K562 (cell line): Measurements from ENCODE around the gene VWC2. TPM values are rescaled to one million over a fixed set of nuclear protein-coding genes. Genes with fewer than 3 reads are reported as not detected.

ENCODE experiments used
- ATAC-seq: fragments of 200-7000 bp; cut with Tn5 transposase; 3 replicates; pipeline ENCODE4 v1.9.1; 2020; ENCODE audit warnings: moderate library complexity
- BruUV-seq: library from RNA; stranded (reverse); fragments of 400-500 nt; replicated peaks from 2 replicates; lab custom pipeline; 2021; lab: Mats Ljungman, UMichigan
- CTCF ChIA-PET: fragments of 300-600 bp; formaldehyde crosslinking; extraction: SDS; loops from one replicate; lab custom pipeline; 2021; ENCODE audit warnings: low intra/inter-chr PET ratio; lab: Yijun Ruan, JAX
- POLR2A ChIA-PET: fragments of 300-600, 350-650 bp; sonication (Branson Sonifier 250); formaldehyde crosslinking; extraction: SDS; loops from one replicate; lab custom pipeline; 2021; ENCODE audit warnings: antibody characterized with exemption, inconsistent platforms; lab: Yijun Ruan, JAX
- DNase-seq, 4 experiments: peaks; one replicate each; pipeline versions ENCODE4 v3.0.0 to v3.0.0-alpha.2; 2011 to 2018; ENCODE audit warnings: low spot score in 3 of 4, mixed read lengths in 3 of 4; ENCODE audit errors: extremely low read depth in 1 of 4
- FAIRE-seq: peaks from 2 replicates; lab custom pipeline; 2011; peaks lifted over from hg19 to GRCh38; lab: Jason Lieb, UNC
- H2AFZ ChIP-seq: 2 replicates; pipeline ENCODE4 v1.6.0; 2011; ENCODE audit warnings: low read depth, low read length, control low read depth, inconsistent platforms
- H3K27ac ChIP-seq: fragments of 200-600 bp; 3 replicates; pipeline ENCODE4 v1.8.0; 2011; ENCODE audit warnings: low read depth, mild to moderate bottlenecking, control low read depth, inconsistent platforms, low read length, moderate library complexity, mixed read lengths; ENCODE audit errors: extremely low read depth
- H3K27me3 ChIP-seq, 2 experiments: fragments of 300-600 bp in 1 of 2; 2 replicates in 1 of 2; 3 replicates in 1 of 2; pipeline versions ENCODE4 v1.6.0 to v1.8.0; 2011; ENCODE audit warnings: inconsistent platforms in 2 of 2, low read length in 2 of 2, mild to moderate bottlenecking in 1 of 2, mixed read lengths in 1 of 2, moderate library complexity in 1 of 2; ENCODE audit not compliant: control insufficient read depth in 2 of 2, insufficient read depth in 2 of 2
- H3K36me3 ChIP-seq: fragments of 300-600 bp; 3 replicates; pipeline ENCODE4 v1.8.0; 2011; ENCODE audit warnings: mild to moderate bottlenecking, low read length, inconsistent platforms; ENCODE audit not compliant: control insufficient read depth, insufficient read depth
- H3K4me1 ChIP-seq, 2 experiments: fragments of 200-600 bp in 1 of 2; replicated peaks in 1 of 2; 2 replicates in 1 of 2; 3 replicates in 1 of 2; pipeline versions ENCODE4 v1.5.1 to v1.8.0; 2011; ENCODE audit warnings: inconsistent platforms in 2 of 2, low read length in 2 of 2, mild to moderate bottlenecking in 1 of 2, mixed read lengths in 1 of 2, moderate library complexity in 1 of 2; ENCODE audit not compliant: control insufficient read depth in 2 of 2, insufficient read depth in 2 of 2
- H3K4me2 ChIP-seq: 2 replicates; pipeline ENCODE4 v1.6.1; 2011; ENCODE audit warnings: low read length, control low read depth, inconsistent platforms, mixed read lengths; ENCODE audit not compliant: insufficient read depth
- H3K4me3 ChIP-seq: fragments of 200-600 bp; sonication (generic), shearing (Covaris generic); 2 replicates; pipeline ENCODE4 v1.5.1; 2016; ENCODE audit warnings: control low read depth, inconsistent platforms
- H3K79me2 ChIP-seq: fragments of 200-600 bp; 3 replicates; pipeline ENCODE4 v1.8.0; 2011; ENCODE audit warnings: low read length, inconsistent platforms; ENCODE audit not compliant: control insufficient read depth, insufficient read depth
- H3K9ac ChIP-seq, 2 experiments: 2 replicates each; pipeline versions ENCODE4 v1.6.0 to v1.6.1; 2011; ENCODE audit warnings: low read depth in 2 of 2, low read length in 2 of 2, control low read depth in 1 of 2, inconsistent platforms in 1 of 2, mild to moderate bottlenecking in 1 of 2, mixed read lengths in 1 of 2; ENCODE audit not compliant: insufficient read depth in 1 of 2
- H3K9me1 ChIP-seq: one replicate; pipeline ENCODE4 v1.6.0; 2011; ENCODE audit warnings: inconsistent platforms, mild to moderate bottlenecking, low read length, moderate library complexity; ENCODE audit not compliant: control insufficient read depth, insufficient read depth
- H3K9me3 ChIP-seq: replicated peaks from 2 replicates; pipeline ENCODE4 v1.5.1; 2011; ENCODE audit warnings: low read depth, low read length, inconsistent platforms; ENCODE audit not compliant: control insufficient read depth, insufficient read depth
- H4K20me1 ChIP-seq: replicated peaks from 2 replicates; pipeline ENCODE4 v1.6.1; 2011; ENCODE audit warnings: low read length, inconsistent platforms, mixed read lengths; ENCODE audit not compliant: control insufficient read depth, insufficient read depth
- ARID3B ChIP-seq: fragments of 250-450 bp; sonication (Bioruptor Pico); IDR thresholded peaks from 2 replicates; pipeline ENCODE4 v1.4.0; 2020; ENCODE audit warnings: borderline replicate concordance
- CBX3 ChIP-seq, 2 experiments: IDR thresholded peaks; 1 replicate in 1 of 2; 2 replicates in 1 of 2; pipeline ENCODE4 v1.6.1; 2012; ENCODE audit warnings: inconsistent platforms in 2 of 2, low read length in 2 of 2, borderline replicate concordance in 1 of 2, control low read depth in 1 of 2
- HDGF ChIP-seq: fragments of 450-650 bp; IDR thresholded peaks from 2 replicates; pipeline ENCODE4 v1.6.1; 2016
- NCOA1 ChIP-seq: fragments of 450-650 bp; IDR thresholded peaks from 2 replicates; pipeline ENCODE4 v1.6.1; 2016; ENCODE audit warnings: low read depth
- PRDM10 ChIP-seq: fragments of 450-650 bp; IDR thresholded peaks from 2 replicates; pipeline ENCODE4 v1.6.1; 2018; ENCODE audit not compliant: partially characterized antibody
- ZNF280A ChIP-seq: fragments of 450-650 bp; IDR thresholded peaks from 2 replicates; pipeline ENCODE4 v1.6.1; 2018; ENCODE audit warnings: mild to moderate bottlenecking, low read depth; ENCODE audit not compliant: partially characterized antibody
- WGBS: fragments of 100-300 bp; shearing (Covaris generic); methylation state at CpG from one replicate; pipeline ENCODE4 v1.1.6; 2016; ENCODE audit warnings: low coverage, mixed read lengths; ENCODE audit not compliant: insufficient coverage; ENCODE audit errors: missing lambda C conversion rate; 5-methylcytosine and 5-hydroxymethylcytosine counted together
- in situ Hi-C: fragments of 300-500 bp; cut with MboI; formaldehyde crosslinking; loops from 4 replicates; pipeline ENCODE4 v1.15.0; 2018; ENCODE audit warnings: inconsistent platforms, mixed read lengths
- intact Hi-C: fragments of 100-400 bp; cut with micrococcal nuclease; formaldehyde crosslinking; loops from 2 replicates; pipeline ENCODE4 v1.14.2; 2022
- polyA plus RNA-seq, 8 experiments: library from polyadenylated mRNA; depleted of rRNA in 4 of 8; stranded (reverse) in 5 of 8; unstranded in 3 of 8; fragments of >200 nt; fragmentation: Nextera tagmentation in 2 of 8; fragmentation: Illumina TruSeq in 1 of 8; extraction: Ambion mirVana in 2 of 8; extraction: Trizol in 1 of 8; gene quantifications; 2 replicates each; pipeline versions ENCODE4 v1.2.1 to v1.2.3, GENCODE V29; 2011 to 2014; ENCODE audit warnings: inconsistent platforms in 1 of 8, missing spikeins in 1 of 8
- total RNA-seq, 7 experiments: library from RNA; depleted of rRNA in 6 of 7; stranded (reverse); fragments of >200 nt in 6 of 7; fragmentation: Illumina TruSeq in 2 of 7; extraction: Trizol in 2 of 7; gene quantifications; 2 replicates each; pipeline versions ENCODE4 v1.2.1 to v1.2.3, GENCODE V29; 2011 to 2021; ENCODE audit warnings: low replicate concordance in 1 of 7

Gene VWC2
- total and polyA plus RNA-seq, 9 of the 15 experiments (the other 6 are each of a cell fraction or from before 2014, with no cell fraction given) = not detected

- H3K4me2 ChIP-seq = no peak overlapping the region
- FAIRE-seq (no peak), DNase-seq (no peak), ATAC-seq (no peak)
- in situ Hi-C loops = no loop called here
- H3K36me3 ChIP-seq = no peaks in the 10 kb centered on the region
- H3K9me1 ChIP-seq = no peaks in the 10 kb centered on the region
- H3K4me1 ChIP-seq = no peaks in the 10 kb centered on the region
- WGBS = 1% methylated on average over 5 of the region's 5 CpGs
- POLR2A ChIA-PET = no interaction called here
- H2AFZ ChIP-seq = no peak overlapping the region
- H3K4me3 ChIP-seq = no peak overlapping the region
- no peaks in the 10 kb centered on the region for H3K27me3 ChIP-seq
- intact Hi-C loops = no loop called here
- H4K20me1 ChIP-seq = no peaks in the 10 kb centered on the region
- no peak for TF ChIP-seq NCOA1
- TF ChIP-seq CBX3 (IDR thresholded peaks at IDR 0.05; ENCODE audit: borderline replicate concordance in 1 of 2, low read length in 2 of 2) = no peak
- TF ChIP-seq, all 486 proteins: peak for 0
- Histone ChIP-seq H3K9me3 (no peaks in the 10 kb centered on the region), H3K79me2 (no peaks in the 10 kb centered on the region), H3K9ac (no peak overlapping the region), H3K27ac (no peak overlapping the region)
- CTCF ChIA-PET = no interaction called here
- BruUV-seq = no TSS peak
These were observed 67.4 kb downstream of the VWC2 start for GRCh38 chr7:49840751-49841405.

GRCh38 chr7:49845626-49846025, 72.2 kb downstream of the VWC2 start:
- DNase-seq = no peak
- no peak for FAIRE-seq
- intact Hi-C loops = no loop called here
- Histone ChIP-seq H3K4me1 (no peaks in the 10 kb centered on the region), H2AFZ (no peak overlapping the region), H3K4me3 (no peak overlapping the region), H3K9me3 (no peaks in the 10 kb centered on the region), H3K9ac (no peak overlapping the region), H3K9me1 (no peaks in the 10 kb centered on the region), H3K27me3 (no peaks in the 10 kb centered on the region), H3K4me2 (no peak overlapping the region), H3K36me3 (no peaks in the 10 kb centered on the region), H3K79me2 (no peaks in the 10 kb centered on the region), H3K27ac (no peak overlapping the region), H4K20me1 (no peaks in the 10 kb centered on the region)
- ChIA-PET POLR2A (no interaction called here), CTCF (no interaction called here)
- in situ Hi-C loops = no loop called here
- no peak for ATAC-seq
- BruUV-seq = no TSS peak
- WGBS = 4% methylated on average over 5 of the region's 5 CpGs
- no peak for TF ChIP-seq HDGF
- TF ChIP-seq ARID3B = no peak
- TF ChIP-seq PRDM10 = no peak
- no peak for TF ChIP-seq ZNF280A
